Mesenchymal stem cell (in vitro differentiated cells and primary cell): ENCODE results near the gene GPHA2.

Experiments used
- DNase-seq: peaks from one replicate; pipeline ENCODE4 v3.0.0-alpha.2; 2013
- H2AFZ ChIP-seq: one replicate; pipeline ENCODE4 v1.6.1; 2013; ENCODE audit warnings: low read depth, mild to moderate bottlenecking, control low read depth, inconsistent platforms, low read length, moderate library complexity
- H2AK5ac ChIP-seq: 2 replicates; pipeline ENCODE4 v1.6.1; 2013; ENCODE audit warnings: low read length, moderate library complexity, mild to moderate bottlenecking, inconsistent platforms; ENCODE audit not compliant: severe bottlenecking
- H2BK120ac ChIP-seq: one replicate; pipeline ENCODE4 v1.6.1; 2013; ENCODE audit warnings: low read depth, mild to moderate bottlenecking, inconsistent platforms, low read length, moderate library complexity
- H2BK12ac ChIP-seq, 2 experiments: one replicate each; pipeline ENCODE4 v1.6.1; 2013; ENCODE audit warnings: inconsistent platforms in 2 of 2, low read length in 2 of 2, mild to moderate bottlenecking in 2 of 2, moderate library complexity in 2 of 2, control low read depth in 1 of 2
- H2BK15ac ChIP-seq: one replicate; pipeline ENCODE4 v1.6.1; 2013; ENCODE audit warnings: mild to moderate bottlenecking, low read depth, inconsistent platforms; ENCODE audit not compliant: poor library complexity, severe bottlenecking
- H2BK5ac ChIP-seq: 2 replicates; pipeline ENCODE4 v1.6.1; 2013; ENCODE audit warnings: low read depth, mild to moderate bottlenecking, low read length, control low read depth, inconsistent platforms; ENCODE audit not compliant: poor library complexity, severe bottlenecking
- H3K14ac ChIP-seq, 2 experiments: one replicate each; pipeline ENCODE4 v1.6.1; 2013; ENCODE audit warnings: inconsistent platforms in 2 of 2, low read length in 2 of 2, control low read depth in 1 of 2, mild to moderate bottlenecking in 1 of 2, moderate library complexity in 1 of 2
- H3K18ac ChIP-seq, 2 experiments: one replicate each; pipeline ENCODE4 v1.6.1; 2013; ENCODE audit warnings: inconsistent platforms in 2 of 2, low read length in 2 of 2, control low read depth in 1 of 2, low read depth in 1 of 2, mild to moderate bottlenecking in 1 of 2
- H3K23ac ChIP-seq, 2 experiments: one replicate each; pipeline ENCODE4 v1.6.1; 2013; ENCODE audit warnings: inconsistent platforms in 2 of 2, low read length in 2 of 2, mild to moderate bottlenecking in 2 of 2, moderate library complexity in 2 of 2, control low read depth in 1 of 2
- H3K27ac ChIP-seq: 2 replicates; pipeline ENCODE4 v1.5.1; 2013; ENCODE audit warnings: mild to moderate bottlenecking, moderate library complexity, low read length, control low read depth, inconsistent platforms; ENCODE audit not compliant: poor library complexity, severe bottlenecking
- H3K27me3 ChIP-seq, 2 experiments: 2 replicates each; pipeline versions ENCODE4 v1.6.1 to v1.7.0; 2013; ENCODE audit warnings: low read length in 2 of 2, mild to moderate bottlenecking in 2 of 2, moderate library complexity in 2 of 2, control low read depth in 1 of 2, inconsistent platforms in 1 of 2; ENCODE audit not compliant: control insufficient read depth in 1 of 2, insufficient read depth in 1 of 2
- H3K36me3 ChIP-seq, 2 experiments: 2 replicates each; pipeline versions ENCODE4 v1.6.1 to v1.7.0; 2013; ENCODE audit warnings: low read length in 2 of 2, control low read depth in 1 of 2, inconsistent platforms in 1 of 2, low read depth in 1 of 2, mild to moderate bottlenecking in 1 of 2; ENCODE audit not compliant: insufficient read depth in 2 of 2, control insufficient read depth in 1 of 2
- H3K4ac ChIP-seq, 2 experiments: one replicate each; pipeline ENCODE4 v1.6.1; 2013; ENCODE audit warnings: inconsistent platforms in 2 of 2, low read length in 2 of 2, mild to moderate bottlenecking in 2 of 2, moderate library complexity in 2 of 2, control low read depth in 1 of 2, low read depth in 1 of 2
- H3K4me1 ChIP-seq: 2 replicates; pipeline ENCODE4 v1.6.1; 2013; ENCODE audit warnings: low read depth, low read length, control low read depth; ENCODE audit not compliant: control insufficient read depth, insufficient read depth
- H3K4me2 ChIP-seq: 2 replicates; pipeline ENCODE4 v1.6.1; 2013; ENCODE audit warnings: low read length, mild to moderate bottlenecking, inconsistent platforms; ENCODE audit not compliant: poor library complexity, severe bottlenecking
- H3K4me3 ChIP-seq, 2 experiments: 2 replicates each; pipeline versions ENCODE4 v1.5.1 to v1.7.0; 2013; ENCODE audit warnings: low read length in 2 of 2, mild to moderate bottlenecking in 2 of 2, control low read depth in 1 of 2, low read depth in 1 of 2; ENCODE audit not compliant: insufficient read depth in 1 of 2
- H3K79me1 ChIP-seq: replicated peaks from 2 replicates; pipeline ENCODE4 v1.6.1; 2013; ENCODE audit warnings: mild to moderate bottlenecking, control low read depth, low read length, inconsistent platforms; ENCODE audit not compliant: poor library complexity, severe bottlenecking
- H3K9ac ChIP-seq: 2 replicates; pipeline ENCODE4 v1.7.0; 2013; ENCODE audit warnings: mild to moderate bottlenecking, low read length, moderate library complexity
- H3K9me3 ChIP-seq: 2 replicates; pipeline ENCODE4 v1.7.0; 2013; ENCODE audit warnings: mild to moderate bottlenecking, low read length; ENCODE audit not compliant: control insufficient read depth
- H4K8ac ChIP-seq: one replicate; pipeline ENCODE4 v1.6.1; 2013; ENCODE audit warnings: inconsistent platforms, mild to moderate bottlenecking, low read length, moderate library complexity
- H4K91ac ChIP-seq: one replicate; pipeline ENCODE4 v1.6.1; 2013; ENCODE audit warnings: mild to moderate bottlenecking, low read length, inconsistent platforms
- WGBS: methylation state at CpG from one replicate; pipeline ENCODE4 v1.1.7; 2013; ENCODE audit warnings: mixed read lengths; 5-methylcytosine and 5-hydroxymethylcytosine counted together

Gene GPHA2

DNA sequence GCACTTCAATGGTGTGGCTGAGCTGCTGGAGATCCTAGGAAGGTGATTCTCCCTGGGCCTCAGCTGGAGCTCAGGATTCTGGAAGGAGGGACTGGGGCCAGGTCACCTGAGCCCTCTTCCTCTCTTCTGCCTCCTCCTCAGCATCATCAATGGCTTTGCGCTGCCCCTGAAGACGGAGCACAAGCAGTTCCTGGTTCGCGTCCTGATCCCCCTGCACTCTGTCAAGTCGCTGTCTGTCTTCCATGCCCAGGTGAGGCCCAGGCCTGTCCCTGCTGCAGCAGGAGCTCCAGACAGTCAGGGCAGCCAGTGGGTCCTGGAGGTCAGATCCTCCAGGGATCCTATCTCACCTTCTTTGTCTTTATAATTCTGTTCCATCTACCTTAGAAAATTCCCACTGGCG is 5.4 kb downstream of the GPHA2 start:
- no peak overlapping the region for H2BK120ac ChIP-seq
- no peaks in the 10 kb centered on the region for H3K27me3 ChIP-seq
- no peak overlapping the region for H3K9ac ChIP-seq
- H3K36me3 ChIP-seq: peaks cover 75 to 80% of the 10 kb centered on the region in 2 experiments
- no peak overlapping the region for H3K27ac ChIP-seq
- H4K8ac ChIP-seq: no peak overlapping the region
- H2BK15ac ChIP-seq: no peak overlapping the region
- H4K91ac ChIP-seq: no peak overlapping the region
- DNase-seq: no peak
- no peak overlapping the region for H3K23ac ChIP-seq
- H3K4ac ChIP-seq: no peak overlapping the region
- 96% methylated on average over 6 of the region's 6 CpGs for WGBS
- H3K18ac ChIP-seq: no peak overlapping the region
- peaks cover 10% of the 10 kb centered on the region for H3K79me1 ChIP-seq
- H2AFZ ChIP-seq: no peak overlapping the region
- H2AK5ac ChIP-seq: no peak overlapping the region
- no peak overlapping the region for H3K4me2 ChIP-seq
- no peak overlapping the region for H2BK12ac ChIP-seq
- H2BK5ac ChIP-seq: no peak overlapping the region
- H3K14ac ChIP-seq: no peak overlapping the region
- H3K9me3 ChIP-seq: no peaks in the 10 kb centered on the region
- H3K4me1 ChIP-seq: peaks cover 14% of the 10 kb centered on the region
- H3K4me3 ChIP-seq: no peak overlapping the region

DNA sequence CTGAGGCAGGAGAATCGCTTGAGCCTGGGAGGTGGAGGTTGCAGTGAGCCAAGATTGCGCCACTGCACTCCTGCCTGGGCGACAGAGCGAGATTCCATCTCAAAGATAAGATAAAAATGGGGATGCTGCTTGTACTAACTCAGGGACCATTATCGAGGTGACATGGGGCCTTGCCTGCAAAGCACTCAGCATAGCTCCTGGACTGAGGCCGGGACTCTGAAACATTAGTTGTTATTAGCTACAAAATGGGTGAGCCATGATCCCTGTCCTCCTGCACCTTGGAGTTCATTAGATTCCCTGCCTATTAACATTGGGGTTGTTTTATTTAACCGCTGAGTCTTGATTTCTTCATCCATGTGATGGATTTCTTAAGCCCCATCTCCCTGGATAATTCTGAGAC is 6.1 kb downstream of the GPHA2 start:
- Histone ChIP-seq H3K79me1 (peaks cover 16% of the 10 kb centered on the region), H3K27me3 (no peaks in the 10 kb centered on the region), H3K9me3 (no peaks in the 10 kb centered on the region), H2BK5ac (no peak overlapping the region), H3K14ac (no peak overlapping the region), H3K23ac (no peak overlapping the region), H3K36me3 (peaks cover 68 to 74% of the 10 kb centered on the region in 2 experiments), H2BK12ac (no peak overlapping the region), H2AK5ac (no peak overlapping the region), H2AFZ (no peak overlapping the region), H3K18ac (no peak overlapping the region), H4K91ac (no peak overlapping the region), H3K4ac (no peak overlapping the region), H3K4me1 (peaks cover 11% of the 10 kb centered on the region), H2BK15ac (no peak overlapping the region), H3K4me2 (no peak overlapping the region), H3K27ac (no peak overlapping the region), H3K9ac (no peak overlapping the region), H3K4me3 (no peak overlapping the region), H4K8ac (no peak overlapping the region), H2BK120ac (no peak overlapping the region)
- DNase-seq: no peak
- 96% methylated on average over 7 of the region's 7 CpGs for WGBS

DNA sequence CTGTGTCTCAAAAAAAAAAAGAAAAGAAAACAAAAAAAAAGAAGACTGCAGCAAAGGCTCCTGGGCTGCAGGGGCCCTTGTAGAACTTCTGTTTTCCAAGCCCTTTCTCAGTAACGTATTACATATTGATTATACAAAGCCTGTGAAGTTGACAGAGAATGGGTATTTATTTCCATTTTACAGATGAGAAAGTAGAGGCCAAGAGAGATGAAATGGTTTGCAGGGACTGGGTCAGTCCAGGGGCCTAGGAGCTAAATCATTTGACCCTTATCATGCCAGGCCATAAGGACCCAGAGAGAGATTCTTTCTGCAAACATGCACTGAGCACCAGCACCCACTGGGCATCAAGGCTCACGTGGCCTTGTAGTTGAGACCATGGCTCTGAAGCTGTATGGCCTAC is 6.7 kb downstream of the GPHA2 start:
- H3K14ac ChIP-seq: no peak overlapping the region
- 98% methylated on average over 2 of the region's 2 CpGs for WGBS
- H3K18ac ChIP-seq: no peak overlapping the region
- peaks cover 64 to 71% of the 10 kb centered on the region in 2 experiments for H3K36me3 ChIP-seq
- no peak overlapping the region for H2AFZ ChIP-seq
- H2BK5ac ChIP-seq: no peak overlapping the region
- peaks cover 16% of the 10 kb centered on the region for H3K79me1 ChIP-seq
- no peak overlapping the region for H3K27ac ChIP-seq
- no peak overlapping the region for H3K9ac ChIP-seq
- H2BK120ac ChIP-seq: no peak overlapping the region
- no peak overlapping the region for H3K4me3 ChIP-seq
- no peak overlapping the region for H3K4ac ChIP-seq
- no peak overlapping the region for H2AK5ac ChIP-seq
- peaks cover 14% of the 10 kb centered on the region for H3K4me1 ChIP-seq
- H4K8ac ChIP-seq: no peak overlapping the region
- no peaks in the 10 kb centered on the region for H3K9me3 ChIP-seq
- DNase-seq: no peak
- H4K91ac ChIP-seq: no peak overlapping the region
- no peak overlapping the region for H3K4me2 ChIP-seq
- no peaks in the 10 kb centered on the region for H3K27me3 ChIP-seq
- H2BK15ac ChIP-seq: no peak overlapping the region
- H3K23ac ChIP-seq: no peak overlapping the region
- H2BK12ac ChIP-seq: no peak overlapping the region

DNA sequence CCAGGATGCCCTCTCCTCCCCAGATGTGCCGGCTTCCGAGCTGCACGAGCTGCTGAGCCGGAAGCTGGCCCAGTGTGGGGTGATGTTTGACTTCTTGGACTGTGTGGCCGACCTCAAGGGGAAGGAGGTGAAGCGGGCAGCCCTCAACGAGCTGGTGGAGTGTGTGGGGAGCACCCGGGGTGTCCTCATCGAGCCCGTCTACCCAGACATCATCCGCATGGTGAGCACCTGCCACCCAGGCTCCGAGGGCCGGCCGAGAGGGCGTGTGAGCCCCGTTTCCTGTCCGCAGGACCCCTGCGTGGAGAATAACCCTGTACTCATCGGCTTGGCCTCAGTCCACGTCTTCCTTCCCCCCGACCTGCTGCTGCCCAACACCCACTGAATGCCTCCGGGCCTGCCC is 9.0 kb downstream of the GPHA2 start:
- Histone ChIP-seq H2BK12ac (no peak overlapping the region), H2BK120ac (no peak overlapping the region), H3K4ac (no peak overlapping the region), H4K91ac (no peak overlapping the region), H3K9ac (no peak overlapping the region), H3K27ac (no peak overlapping the region), H3K79me1 (peaks cover 16% of the 10 kb centered on the region), H3K18ac (no peak overlapping the region), H2BK5ac (no peak overlapping the region), H3K36me3 (peaks cover 42 to 48% of the 10 kb centered on the region in 2 experiments), H2AK5ac (no peak overlapping the region), H3K4me1 (peaks cover 21% of the 10 kb centered on the region), H3K23ac (peak overlapping the region in 1 of 2 experiments; percentile 43), H3K27me3 (no peaks in the 10 kb centered on the region), H3K4me3 (no peak overlapping the region), H2AFZ (no peak overlapping the region), H3K14ac (no peak overlapping the region), H2BK15ac (no peak overlapping the region), H3K4me2 (no peak overlapping the region), H3K9me3 (no peaks in the 10 kb centered on the region), H4K8ac (no peak overlapping the region)
- DNase-seq: no peak
- WGBS: 95% methylated on average over 20 of the region's 22 CpGs
